Measurements from ENCODE around the gene NEU4.
A peak's percentile ranks its signal among the peaks of the same experiment; 100 is the strongest.
"Not testable (repeated sequence)": the region's sequence is repeated elsewhere in the genome, so short reads cannot be mapped to it uniquely, and the experiment has no call there.

The NEU4 gene

GRCh38 chr2:241808721-241809382 lies at the start of gene NEU4:
TSS of gene NEU4 (plus strand) at chr2:241809193. CDS start at chr2:241814485, 5,292 bp downstream.
- no peak for DNase-seq (ENCODE audit: low read depth)

DNA sequence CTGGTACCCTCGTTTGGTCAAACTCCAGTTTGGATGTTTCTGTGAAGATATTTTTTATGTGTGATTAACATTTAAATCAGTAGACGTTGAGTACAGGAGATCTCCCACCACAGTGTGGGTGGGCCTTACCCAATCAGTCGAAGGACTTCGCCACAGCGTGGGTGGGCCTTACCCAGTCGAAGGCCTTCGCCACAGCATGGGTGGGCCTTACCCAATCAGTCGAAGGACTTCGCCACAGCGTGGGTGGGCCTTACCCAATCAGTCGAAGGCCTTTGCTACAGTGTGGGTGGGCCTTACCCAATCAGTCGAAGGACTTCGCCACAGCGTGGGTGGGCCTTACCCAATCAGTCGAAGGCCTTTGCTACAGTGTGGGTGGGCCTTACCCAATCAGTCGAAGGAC lies 49.1 kb upstream of the NEU4 start:
- DNase-seq (ENCODE audit: low read depth): not testable (repeated sequence)

- DNase-seq (ENCODE audit: low read depth): no peak
Observed at GRCh38 chr2:241760301-241760771, 48.7 kb upstream of the NEU4 start.

DNA sequence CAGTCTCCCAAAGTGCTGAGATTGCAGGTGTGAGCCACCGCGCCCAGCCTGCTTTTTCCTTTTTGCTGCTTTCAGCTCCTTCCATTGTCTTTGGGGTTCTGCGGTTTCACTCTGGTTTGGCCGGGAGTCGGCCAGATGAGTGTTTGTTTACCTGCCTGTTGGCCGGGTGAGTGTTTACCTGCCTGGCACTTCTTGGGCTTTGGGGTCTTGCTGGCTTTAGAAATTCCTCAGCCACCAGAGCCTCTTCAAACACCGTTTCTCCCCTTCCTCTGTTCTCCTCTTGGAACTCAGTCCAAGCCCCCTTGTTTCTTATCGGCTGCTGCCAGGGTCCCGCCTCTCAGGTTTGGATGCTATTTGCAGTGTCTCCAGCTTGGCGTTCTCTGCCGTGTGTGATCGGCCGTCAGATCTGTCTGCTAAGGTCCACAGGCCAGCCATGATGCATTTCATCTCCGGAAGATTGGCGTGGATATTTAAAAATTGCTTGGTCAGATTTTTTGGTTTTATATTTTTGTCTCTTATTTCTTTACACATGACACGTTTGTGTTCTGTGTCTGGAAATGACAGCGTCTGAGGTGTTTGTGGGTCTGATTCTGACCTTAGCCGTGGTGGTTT lies 46.6 kb upstream of the NEU4 start:
- DNase-seq (ENCODE audit: low read depth): no peak

GRCh38 chr2:241762933-241763369 lies 46.0 kb upstream of the NEU4 start:
- no peak for DNase-seq (ENCODE audit: low read depth)

DNA sequence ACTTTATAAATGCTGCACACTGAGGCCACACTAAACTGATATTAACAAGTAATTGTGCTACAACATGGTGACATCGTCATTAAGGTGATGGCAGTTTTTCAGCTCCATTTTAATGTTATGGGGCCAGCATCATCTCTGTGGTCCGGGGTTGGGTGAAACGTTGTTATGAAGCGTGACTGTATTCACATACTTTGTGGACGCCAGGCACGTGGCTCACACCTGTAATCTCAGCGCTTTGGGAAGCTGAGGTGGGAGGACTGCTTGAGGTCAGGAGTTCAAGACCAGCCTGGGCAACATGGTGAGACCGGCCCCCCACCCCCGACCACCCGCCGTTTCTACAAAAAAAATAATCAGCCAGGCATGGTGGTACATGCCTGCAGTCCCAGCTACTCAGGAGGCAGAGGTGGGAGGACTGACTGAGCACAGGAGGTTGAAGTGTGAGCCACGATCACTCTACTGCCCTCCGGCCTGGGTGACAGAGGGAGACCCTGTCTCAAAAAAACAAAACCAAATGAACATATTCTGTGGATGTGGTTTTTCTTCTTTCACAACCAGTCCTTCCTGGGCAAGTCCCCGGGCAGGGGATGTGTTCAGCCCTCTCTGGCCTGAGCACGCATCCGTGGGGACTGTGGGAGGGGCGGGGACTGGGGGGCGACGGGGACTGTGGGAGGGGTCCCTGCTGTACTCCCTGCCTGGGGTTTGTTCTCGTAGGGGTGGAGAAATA lies 45.3 kb upstream of the NEU4 start:
- no peak for DNase-seq (ENCODE audit: low read depth)

- DNase-seq (ENCODE audit: low read depth): no peak
Observed at GRCh38 chr2:241764275-241765241, 44.4 kb upstream of the NEU4 start.

DNA sequence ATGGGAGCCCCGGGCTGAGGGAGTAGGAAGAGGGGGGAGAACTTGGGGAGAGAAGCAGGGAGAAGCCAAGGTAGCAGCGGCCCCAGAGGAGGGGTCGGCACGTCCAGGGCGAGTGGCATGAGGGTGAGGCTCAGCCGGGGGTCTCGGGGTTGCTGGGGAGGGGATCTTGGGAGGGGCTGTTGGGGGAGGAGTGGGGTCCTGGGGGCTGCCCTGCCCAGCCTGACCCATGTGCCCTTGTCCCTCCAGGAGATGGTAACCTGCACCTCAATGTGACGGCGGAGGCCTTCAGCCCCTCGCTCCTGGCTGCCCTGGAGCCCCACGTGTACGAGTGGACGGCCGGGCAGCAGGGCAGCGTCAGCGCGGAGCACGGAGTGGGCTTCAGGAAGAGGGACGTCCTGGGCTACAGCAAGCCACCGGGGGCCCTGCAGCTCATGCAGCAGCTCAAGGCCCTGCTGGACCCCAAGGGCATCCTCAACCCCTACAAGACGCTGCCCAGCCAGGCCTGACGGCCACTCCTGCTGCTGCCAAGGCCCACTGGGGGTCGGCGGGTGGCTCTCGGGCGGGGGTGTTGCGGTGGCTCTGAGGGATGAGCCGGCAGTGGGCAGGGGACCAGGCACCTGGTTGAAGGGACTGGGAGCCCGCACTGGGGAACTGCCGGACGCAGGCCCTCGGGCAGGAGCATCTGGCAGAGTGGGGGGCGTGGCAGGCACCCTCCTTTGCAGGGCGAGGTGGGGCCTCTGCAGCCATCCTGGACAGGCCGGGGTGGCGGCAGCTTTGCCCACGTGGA lies 41.3 kb upstream of the NEU4 start:
- no peak for DNase-seq (ENCODE audit: low read depth)

- DNase-seq (ENCODE audit: low read depth): no peak
Observed at GRCh38 chr2:241768251-241768711, 40.7 kb upstream of the NEU4 start.

GRCh38 chr2:241768850-241769249 lies 40.1 kb upstream of the NEU4 start:
- no peak for DNase-seq (ENCODE audit: low read depth)

DNA sequence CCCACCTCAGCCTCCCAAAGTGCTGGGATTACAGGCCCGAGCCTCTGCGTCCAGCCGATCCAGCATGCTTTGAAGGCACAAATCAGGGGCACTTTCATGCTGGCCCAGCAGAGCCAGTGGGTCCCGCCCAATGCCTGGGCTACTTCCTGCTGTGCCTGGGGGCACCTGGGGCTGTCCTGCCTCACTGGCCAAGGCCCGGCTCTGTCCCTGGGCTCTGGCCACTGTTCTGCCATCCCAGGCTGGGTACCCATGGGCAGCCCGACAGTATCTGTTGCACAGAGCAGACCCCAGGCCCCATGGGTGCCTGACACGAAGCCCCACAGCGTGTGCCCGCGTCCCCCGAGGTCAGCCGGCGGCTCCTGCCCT lies 39.2 kb upstream of the NEU4 start:
- no peak for DNase-seq (ENCODE audit: low read depth)

GRCh38 chr2:241770185-241770935 lies 38.6 kb upstream of the NEU4 start:
- DNase-seq (ENCODE audit: low read depth): no peak

DNA sequence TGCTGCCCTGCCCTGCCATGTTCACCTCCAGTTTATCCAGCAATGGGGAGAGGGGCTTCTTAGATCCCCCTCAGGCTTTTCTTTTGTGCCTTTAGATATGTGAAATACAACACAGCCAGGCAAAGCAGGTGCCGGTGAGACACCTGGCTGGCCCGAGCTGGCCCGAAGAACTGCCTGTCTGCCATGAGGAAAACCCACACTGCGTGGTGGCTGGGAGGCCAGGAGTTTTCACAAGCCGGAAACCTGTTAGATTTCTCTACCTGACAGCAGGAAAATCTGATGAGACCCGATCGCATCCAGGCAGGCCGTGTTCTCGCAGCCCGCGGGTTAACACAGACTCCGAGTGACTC lies 38.1 kb upstream of the NEU4 start:
- DNase-seq (ENCODE audit: low read depth): no peak

DNA sequence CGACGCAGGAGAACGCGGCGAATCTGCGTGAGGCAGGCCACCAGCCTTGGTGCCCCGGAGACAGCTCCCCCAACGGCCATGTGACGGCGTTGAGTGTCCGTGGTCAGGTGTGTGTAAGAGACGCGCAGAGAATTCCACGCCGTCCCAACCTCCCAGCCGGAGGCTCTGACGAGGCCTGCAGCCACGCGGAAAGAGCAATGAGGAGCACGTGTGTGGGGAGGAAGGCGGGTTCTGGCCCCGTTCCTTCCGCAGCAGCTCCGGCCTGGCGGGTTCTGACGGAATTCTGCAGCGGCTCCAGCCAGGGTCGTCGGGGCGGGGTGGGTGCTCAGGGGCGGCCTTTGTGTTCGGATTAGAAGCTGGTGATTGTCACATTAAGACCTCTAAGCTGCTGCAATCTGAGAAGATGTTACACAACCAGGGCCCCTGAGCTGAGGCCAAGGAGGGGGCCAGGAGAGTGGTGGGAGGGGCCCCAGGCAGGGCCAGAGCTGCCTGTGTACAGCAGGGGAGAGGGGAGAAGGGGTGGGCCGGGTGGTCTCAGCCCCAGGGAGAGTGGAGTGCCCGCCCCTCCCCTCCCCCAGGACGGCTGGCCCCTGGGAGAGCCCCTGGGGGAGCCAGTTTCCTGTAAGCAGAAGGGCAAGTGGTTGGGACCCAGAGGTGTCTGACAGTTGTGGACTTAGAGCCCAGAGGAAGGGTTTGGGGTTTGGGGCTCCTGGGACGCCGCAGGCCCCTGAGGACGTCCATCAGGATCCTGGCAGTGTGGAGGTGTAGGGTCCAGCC lies 37.5 kb upstream of the NEU4 start:
- DNase-seq (ENCODE audit: low read depth): peak; percentile 6

DNA sequence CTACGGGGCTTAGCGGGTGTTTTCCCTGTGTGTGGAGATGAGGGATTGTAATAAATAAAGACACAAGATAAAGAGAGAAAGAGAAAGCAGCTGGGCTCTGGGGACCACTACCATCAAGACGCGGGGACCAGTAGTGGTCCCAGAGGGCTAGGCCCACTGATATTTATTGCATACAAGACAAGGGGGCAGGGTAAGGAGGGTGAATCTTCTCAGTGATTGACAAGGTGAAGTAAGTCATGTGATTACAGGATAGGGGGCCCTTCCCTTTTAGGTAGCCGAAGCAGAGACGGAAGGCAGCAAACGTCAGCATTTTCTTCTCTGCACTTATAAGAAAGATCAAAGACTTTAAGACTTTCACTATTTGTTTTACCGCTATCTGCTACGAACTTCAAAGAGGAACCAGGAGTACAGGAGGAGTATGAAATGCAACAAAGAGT lies 36.9 kb upstream of the NEU4 start:
- DNase-seq (ENCODE audit: low read depth): no peak

DNA sequence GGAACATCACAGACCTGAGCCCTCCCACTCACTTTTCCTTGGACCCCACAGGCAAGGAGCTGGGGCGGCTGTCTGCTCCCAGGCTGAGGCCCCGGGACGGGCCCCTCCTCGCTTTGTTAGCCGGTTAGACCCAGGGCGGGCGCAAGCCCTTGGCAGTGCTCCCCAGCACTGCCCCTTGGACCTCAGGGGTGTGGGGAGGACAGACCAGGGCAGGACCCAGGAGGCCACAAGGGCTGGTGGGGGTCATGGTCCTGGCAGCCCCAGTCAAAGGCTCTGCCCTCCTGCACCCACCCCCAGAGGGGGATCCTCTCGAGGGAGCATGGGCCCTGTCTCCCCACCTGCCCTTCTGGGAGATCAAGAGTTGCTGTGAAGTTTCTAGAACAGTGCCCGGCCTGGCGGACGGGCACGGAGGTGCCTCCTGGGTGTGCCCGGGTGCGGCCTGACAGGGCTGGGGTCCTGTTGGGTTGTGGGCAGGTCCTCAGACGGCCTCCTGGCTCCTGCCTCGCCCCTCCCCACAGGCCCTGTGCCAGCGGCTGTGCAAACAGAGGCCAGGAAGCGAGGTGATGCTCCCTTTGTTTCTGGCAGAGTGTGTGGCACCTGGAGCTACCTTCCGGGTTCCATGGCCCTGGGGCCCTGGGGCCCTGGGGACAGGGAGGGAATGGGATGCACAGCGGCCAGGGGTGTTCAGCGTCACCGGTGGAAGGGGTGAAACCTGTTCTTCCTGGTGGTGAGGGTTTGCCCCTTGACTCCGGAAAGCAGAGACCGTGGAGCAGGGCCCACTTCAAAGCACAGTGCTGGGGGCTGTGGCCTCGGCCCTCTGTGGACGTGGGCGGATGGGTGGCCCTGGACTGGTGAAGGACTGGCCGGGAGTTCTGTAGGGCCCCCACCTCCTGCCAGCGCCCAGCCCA lies 35.2 kb upstream of the NEU4 start:
- DNase-seq (ENCODE audit: low read depth): no peak

- peak; percentile 13 for DNase-seq (ENCODE audit: low read depth)
Observed at GRCh38 chr2:241774419-241775222, 34.4 kb upstream of the NEU4 start.
